ENCODE data around the gene PGA3. TPM values are rescaled to one million over a fixed set of nuclear protein-coding genes. Genes with fewer than 3 reads are reported as not detected.
"Not testable (repeated sequence)": the region's sequence is repeated elsewhere in the genome, so short reads cannot be mapped to it uniquely, and the experiment has no call there.

Gene PGA3
- total RNA-seq, 3 donors from 2014 or later (not counting 1 experiment from before 2014, with no cell fraction given), result not detected

- Mint-ChIP-seq H3K9me3 (no peaks in the 10 kb centered on the region), H3K36me3 (no peaks in the 10 kb centered on the region), H3K4me3 (no peak overlapping the region), H3K4me1 (no peaks in the 10 kb centered on the region), H3K27me3 (ENCODE audit: low read depth in 2 of 2) (peaks cover 13 to 17% of the 10 kb centered on the region in 2 donors), H3K27ac (no peak overlapping the region)
- WGBS (ENCODE audit: insufficient coverage), result 89% methylated on average over 6 of the region's 6 CpGs
- Histone ChIP-seq H3K4me1 (ENCODE audit: control insufficient read depth, insufficient read depth, low read length) (peaks cover 2% of the 10 kb centered on the region), H3K27ac (ENCODE audit: low read length) (no peak overlapping the region), H3K36me3 (ENCODE audit: control insufficient read depth, insufficient read depth, low read length) (no peaks in the 10 kb centered on the region), H3K4me3 (ENCODE audit: low read length) (no peak overlapping the region), H3K27me3 (ENCODE audit: control insufficient read depth, insufficient read depth, low read length) (no peaks in the 10 kb centered on the region), H3K9me3 (ENCODE audit: control insufficient read depth, insufficient read depth, low read length) (no peaks in the 10 kb centered on the region)
- ATAC-seq (no peak), DNase-seq (no peak)
- intact Hi-C loops (cut with micrococcal nuclease), result no loop called here
- TF ChIP-seq CTCF (IDR thresholded peaks at IDR 0.05), result no peak
These were observed 5.0 kb upstream of the PGA3 start for GRCh38 chr11:61198361-61198760.

DNA sequence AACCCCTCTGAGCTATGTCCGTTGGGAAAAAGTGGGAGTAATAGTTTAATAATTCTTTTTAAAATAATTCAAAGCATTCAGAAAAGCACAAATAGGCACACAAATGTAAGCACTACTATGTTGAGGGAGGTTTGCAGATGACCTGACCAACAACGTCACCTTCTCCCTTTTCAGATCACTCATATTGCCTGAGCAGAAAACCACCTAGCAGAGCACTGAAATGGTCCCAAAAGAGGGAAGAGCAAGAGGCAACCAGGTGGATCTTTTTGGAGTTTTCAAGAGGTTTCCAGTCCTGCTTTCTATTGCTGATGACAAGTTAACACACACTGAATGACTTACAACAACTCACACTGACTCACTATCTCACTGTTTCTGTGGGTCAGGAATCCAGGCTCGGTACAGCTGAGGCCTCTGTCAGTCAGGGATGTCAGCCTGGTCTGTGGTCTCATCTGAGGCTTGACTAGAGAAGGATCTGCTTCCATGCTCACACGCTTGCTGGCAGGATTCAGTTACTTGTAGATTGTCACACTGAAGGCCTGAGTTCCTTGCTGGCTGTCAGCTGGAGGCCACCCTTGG, 4.3 kb upstream of the PGA3 start:
- WGBS (ENCODE audit: insufficient coverage), result 83% methylated on average over 2 of the region's 4 CpGs
- ATAC-seq (no peak), DNase-seq (no peak)
- H3K27ac Mint-ChIP-seq, result no peak overlapping the region
- Histone ChIP-seq H3K36me3 (ENCODE audit: control insufficient read depth, insufficient read depth, low read length) (no peaks in the 10 kb centered on the region), H3K4me1 (ENCODE audit: control insufficient read depth, insufficient read depth, low read length) (peaks cover 2% of the 10 kb centered on the region), H3K27ac (ENCODE audit: low read length) (no peak overlapping the region), H3K27me3 (ENCODE audit: control insufficient read depth, insufficient read depth, low read length) (no peaks in the 10 kb centered on the region), H3K9me3 (ENCODE audit: control insufficient read depth, insufficient read depth, low read length) (no peaks in the 10 kb centered on the region), H3K4me3 (ENCODE audit: low read length) (no peak overlapping the region)
- peaks cover 10 to 17% of the 10 kb centered on the region in 2 donors for H3K27me3 Mint-ChIP-seq (ENCODE audit: low read depth in 2 of 2)
- intact Hi-C loops (cut with micrococcal nuclease), result no loop called here
- no peaks in the 10 kb centered on the region for H3K9me3 Mint-ChIP-seq
- no peaks in the 10 kb centered on the region for H3K4me1 Mint-ChIP-seq
- TF ChIP-seq CTCF (IDR thresholded peaks at IDR 0.05), result no peak
- no peak overlapping the region for H3K4me3 Mint-ChIP-seq
- H3K36me3 Mint-ChIP-seq, result no peaks in the 10 kb centered on the region

DNA sequence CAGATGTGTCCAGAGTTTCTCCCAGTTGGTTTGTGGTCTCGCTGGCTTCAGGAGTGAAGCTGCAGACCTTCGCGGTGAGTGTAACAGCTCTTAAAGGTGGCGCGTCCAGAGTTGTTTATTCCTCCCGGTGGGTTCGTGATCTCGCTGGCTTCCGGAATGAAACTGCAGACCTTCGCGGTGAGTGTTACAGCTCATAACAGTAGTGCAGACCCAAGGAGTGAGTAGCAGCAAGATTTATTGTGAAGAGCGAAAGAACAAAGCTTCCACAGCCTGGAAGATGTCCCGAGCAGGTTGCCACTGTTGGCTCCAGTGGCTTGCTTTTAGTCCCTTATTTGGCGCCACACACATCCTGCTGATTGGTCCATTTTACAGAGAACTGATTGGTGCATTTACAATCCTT, 1.8 kb upstream of the PGA3 start:
- Mint-ChIP-seq H3K36me3 (no peaks in the 10 kb centered on the region), H3K4me3 (no peak overlapping the region), H3K9me3 (no peaks in the 10 kb centered on the region), H3K27me3 (ENCODE audit: low read depth in 2 of 2) (peaks cover 5 to 17% of the 10 kb centered on the region in 2 donors), H3K4me1 (no peaks in the 10 kb centered on the region), H3K27ac (no peak overlapping the region)
- Histone ChIP-seq H3K4me1 (ENCODE audit: control insufficient read depth, insufficient read depth, low read length) (peaks cover 2% of the 10 kb centered on the region), H3K27me3 (ENCODE audit: control insufficient read depth, insufficient read depth, low read length) (no peaks in the 10 kb centered on the region), H3K9me3 (ENCODE audit: control insufficient read depth, insufficient read depth, low read length) (no peaks in the 10 kb centered on the region), H3K36me3 (ENCODE audit: control insufficient read depth, insufficient read depth, low read length) (no peaks in the 10 kb centered on the region), H3K27ac (ENCODE audit: low read length) (no peak overlapping the region), H3K4me3 (ENCODE audit: low read length) (no peak overlapping the region)
- DNase-seq (no peak), ATAC-seq (no peak)
- intact Hi-C loops (cut with micrococcal nuclease), result no loop called here
- TF ChIP-seq CTCF (IDR thresholded peaks at IDR 0.05), result no peak
- WGBS (ENCODE audit: insufficient coverage), result 94% methylated on average over 14 of the region's 14 CpGs

DNA sequence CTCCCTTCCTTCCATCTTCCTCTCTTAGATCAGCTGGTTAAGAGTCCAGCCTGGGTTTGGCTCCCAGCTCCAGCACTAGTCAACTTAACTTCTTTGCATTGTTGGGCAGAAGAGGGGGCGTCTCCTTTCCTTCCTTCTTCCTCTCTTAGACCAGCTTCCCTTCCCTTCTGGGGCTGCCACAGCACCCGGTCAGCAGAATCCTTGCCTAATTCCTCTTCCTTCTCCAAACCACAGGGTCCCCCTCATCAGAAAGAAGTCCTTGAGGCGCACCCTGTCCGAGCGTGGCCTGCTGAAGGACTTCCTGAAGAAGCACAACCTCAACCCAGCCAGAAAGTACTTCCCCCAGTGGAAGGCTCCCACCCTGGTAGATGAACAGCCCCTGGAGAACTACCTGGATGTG, 558 bp downstream of the PGA3 start:
- H3K9me3 Mint-ChIP-seq; ATAC-seq; H3K4me3 Mint-ChIP-seq; H3K4me1 ChIP-seq (ENCODE audit: control insufficient read depth, insufficient read depth, low read length); intact Hi-C loops (cut with micrococcal nuclease); H3K27me3 ChIP-seq (ENCODE audit: control insufficient read depth, insufficient read depth, low read length); H3K4me1 Mint-ChIP-seq; H3K36me3 Mint-ChIP-seq; H3K27ac ChIP-seq (ENCODE audit: low read length); H3K4me3 ChIP-seq (ENCODE audit: low read length); H3K36me3 ChIP-seq (ENCODE audit: control insufficient read depth, insufficient read depth, low read length); H3K9me3 ChIP-seq (ENCODE audit: control insufficient read depth, insufficient read depth, low read length); DNase-seq; H3K27ac Mint-ChIP-seq: not testable (repeated sequence)
- peaks cover 5 to 17% of the 10 kb centered on the region in 2 donors for H3K27me3 Mint-ChIP-seq (ENCODE audit: low read depth in 2 of 2)
- WGBS (ENCODE audit: insufficient coverage), result no CpG with 5 or more reads among the region's 5 CpGs

- H3K9me3 ChIP-seq (ENCODE audit: control insufficient read depth, insufficient read depth, low read length); H3K36me3 ChIP-seq (ENCODE audit: control insufficient read depth, insufficient read depth, low read length); intact Hi-C loops (cut with micrococcal nuclease); DNase-seq; H3K4me1 ChIP-seq (ENCODE audit: control insufficient read depth, insufficient read depth, low read length); H3K36me3 Mint-ChIP-seq; H3K9me3 Mint-ChIP-seq; H3K4me1 Mint-ChIP-seq; H3K4me3 ChIP-seq (ENCODE audit: low read length); H3K4me3 Mint-ChIP-seq; H3K27ac Mint-ChIP-seq; H3K27me3 ChIP-seq (ENCODE audit: control insufficient read depth, insufficient read depth, low read length); H3K27ac ChIP-seq (ENCODE audit: low read length): not testable (repeated sequence)
- peak in 1 of 3 donors; percentile 15 for ATAC-seq
- WGBS (ENCODE audit: insufficient coverage), result 95% methylated on average over 14 of the region's 14 CpGs
- H3K27me3 Mint-ChIP-seq (ENCODE audit: low read depth in 2 of 2), result peaks cover 5 to 17% of the 10 kb centered on the region in 2 donors
These were observed 1.3 kb downstream of the PGA3 start for GRCh38 chr11:61204502-61205059.

DNA sequence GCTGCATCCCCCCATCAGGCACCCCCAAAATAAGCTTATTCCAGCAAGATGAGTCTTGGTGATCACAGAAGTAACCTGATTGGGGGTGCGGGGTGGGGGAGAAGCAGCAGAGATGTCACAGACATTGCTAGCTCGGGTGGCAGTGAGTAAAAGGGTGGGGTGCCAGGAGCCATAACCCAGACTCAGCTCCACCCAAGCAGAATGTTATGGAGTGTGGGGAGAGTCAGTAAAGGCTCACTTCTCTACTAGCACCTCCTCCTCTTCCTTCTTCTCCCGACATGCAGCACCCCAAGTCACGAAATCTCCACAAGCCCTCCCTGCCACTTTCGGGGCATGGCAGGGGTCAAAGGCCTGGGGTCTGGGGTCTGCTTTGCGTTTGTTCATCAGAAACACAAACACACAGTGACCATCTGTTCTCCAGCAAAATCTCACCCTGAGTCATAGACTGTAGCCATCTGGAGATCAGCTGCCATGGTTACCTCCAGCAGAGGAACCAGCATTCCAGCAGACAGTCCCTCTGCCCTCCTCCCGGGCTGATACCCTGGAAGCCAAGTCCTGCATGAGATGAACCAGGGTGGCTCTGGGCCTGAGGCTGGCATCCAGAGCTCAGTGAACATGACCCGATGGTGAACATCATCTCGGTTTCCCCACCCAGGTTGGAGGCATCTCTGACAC, 4.5 kb downstream of the PGA3 start:
- H3K27ac Mint-ChIP-seq; ATAC-seq; H3K27me3 ChIP-seq (ENCODE audit: control insufficient read depth, insufficient read depth, low read length); DNase-seq; H3K9me3 Mint-ChIP-seq; H3K9me3 ChIP-seq (ENCODE audit: control insufficient read depth, insufficient read depth, low read length); intact Hi-C loops (cut with micrococcal nuclease); H3K27me3 Mint-ChIP-seq (ENCODE audit: low read depth in 2 of 2); H3K4me1 ChIP-seq (ENCODE audit: control insufficient read depth, insufficient read depth, low read length); H3K4me1 Mint-ChIP-seq; H3K36me3 ChIP-seq (ENCODE audit: control insufficient read depth, insufficient read depth, low read length); H3K4me3 Mint-ChIP-seq; H3K36me3 Mint-ChIP-seq; H3K4me3 ChIP-seq (ENCODE audit: low read length); H3K27ac ChIP-seq (ENCODE audit: low read length): not testable (repeated sequence)
- no CpG with 5 or more reads among the region's 9 CpGs for whole genome bisulfite sequencing (ENCODE audit: insufficient coverage)
